HFF-Myc (cell line): ENCODE results near the gene C6orf89.
"Not testable (repeated sequence)": the region's sequence is repeated elsewhere in the genome, so short reads cannot be mapped to it uniquely, and the experiment has no call there.

Source experiments
- DNase-seq: peaks from one replicate; pipeline ENCODE4 v3.0.0-alpha.2; 2011; ENCODE audit warnings: low read depth; ENCODE audit errors: extremely low read depth
- H3K4me3 ChIP-seq: replicated peaks from 2 replicates; pipeline ENCODE4 v1.5.1; 2011; ENCODE audit warnings: low read depth, mild to moderate bottlenecking, control low read depth, low read length
- CTCF ChIP-seq: IDR thresholded peaks from 2 replicates; pipeline ENCODE4 v1.5.1; 2012; ENCODE audit warnings: mild to moderate bottlenecking, low read depth, low read length, control low read depth; ENCODE audit errors: missing control alignments

C6orf89 gene

DNA sequence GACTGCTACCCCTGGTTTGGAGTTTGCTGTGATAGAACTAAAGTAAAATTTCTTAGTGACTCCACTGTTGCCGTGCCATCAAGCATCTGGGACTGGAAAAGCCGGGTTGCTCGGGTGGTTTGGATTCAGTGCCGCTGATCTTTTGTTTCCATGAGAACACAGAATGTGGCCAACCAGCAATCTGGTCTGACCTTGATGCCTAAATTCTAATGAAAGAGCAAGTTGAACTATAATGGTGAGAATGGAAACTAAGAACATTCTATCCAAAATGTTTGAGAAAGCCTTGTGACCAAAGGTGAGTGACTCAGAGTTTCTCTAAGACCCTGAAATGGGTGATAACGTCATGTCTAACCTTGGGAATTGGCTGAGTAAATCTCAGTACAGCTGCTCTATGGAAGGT, 58.9 kb downstream of the C6orf89 start:
- DNase-seq: no peak
- no peak for TF ChIP-seq CTCF
- no peak overlapping the region for H3K4me3 ChIP-seq

DNA sequence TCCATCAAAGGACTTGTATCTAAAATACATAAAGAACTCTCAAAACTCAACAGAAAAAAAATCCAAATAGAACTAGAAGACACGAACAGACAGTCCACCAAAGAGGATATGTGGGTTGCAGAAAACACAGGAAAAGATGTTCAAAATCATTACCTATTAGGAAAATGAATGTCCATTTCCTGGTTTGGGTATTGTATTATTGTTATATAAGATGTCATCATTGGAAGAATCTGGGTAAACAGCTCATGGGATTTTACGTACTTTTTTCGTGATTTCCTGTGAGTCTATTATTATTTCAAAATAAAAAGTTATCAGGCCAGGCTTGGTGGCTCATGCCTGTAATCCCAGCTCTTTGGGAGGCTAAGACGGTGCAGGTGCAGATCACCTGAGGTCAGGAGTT, 59.5 kb downstream of the C6orf89 start:
- no peak for TF ChIP-seq CTCF
- DNase-seq: no peak
- H3K4me3 ChIP-seq: no peak overlapping the region

DNA sequence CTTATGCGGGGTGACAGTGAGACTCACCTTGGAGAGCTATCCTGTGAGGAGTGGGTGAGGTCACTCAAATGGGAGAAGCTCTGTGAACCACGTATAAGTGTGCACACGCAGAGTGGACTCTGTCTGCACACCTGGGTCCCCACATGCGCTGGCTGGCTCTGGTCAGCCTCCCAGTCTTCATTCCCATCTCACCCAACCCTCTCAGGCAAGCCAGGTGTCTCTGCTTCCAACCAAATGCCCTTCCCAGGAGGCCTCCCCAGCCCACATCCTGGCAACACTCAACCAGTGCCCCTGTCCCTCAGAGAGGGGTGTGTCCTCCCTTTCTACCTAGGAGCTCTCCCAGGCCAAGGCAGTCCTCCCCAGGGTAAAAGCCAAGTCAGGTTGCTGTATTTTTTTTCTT, 60.8 kb downstream of the C6orf89 start:
- DNase-seq: no peak
- no peak for TF ChIP-seq CTCF
- no peak overlapping the region for H3K4me3 ChIP-seq

- no peak for TF ChIP-seq CTCF
- no peak overlapping the region for H3K4me3 ChIP-seq
- no peak for DNase-seq
These were observed 62.0 kb downstream of the C6orf89 start for GRCh38 chr6:36947570-36948351.

- not testable (repeated sequence) for H3K4me3 ChIP-seq, DNase-seq
These were observed 63.3 kb downstream of the C6orf89 start for GRCh38 chr6:36949076-36949475.

- TF ChIP-seq CTCF: no peak
- DNase-seq: no peak
- H3K4me3 ChIP-seq: no peak overlapping the region
These were observed 63.9 kb downstream of the C6orf89 start for GRCh38 chr6:36949636-36950035.

DNA sequence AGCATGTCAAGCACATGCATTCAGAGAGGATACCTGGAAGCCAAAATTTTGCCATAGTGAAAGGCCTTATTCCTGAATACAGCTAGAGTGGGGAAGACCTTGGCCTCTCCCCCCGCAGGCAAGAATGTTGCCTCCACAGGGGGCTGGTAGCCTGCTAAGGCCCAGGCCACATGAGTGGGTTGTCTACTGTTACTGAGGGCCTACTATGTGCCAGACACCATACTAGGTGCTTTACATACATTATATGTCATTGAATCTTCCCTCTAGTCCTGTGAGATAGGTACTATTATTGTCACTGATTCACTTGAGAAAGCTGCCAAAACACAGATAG, 68.1 kb downstream of the C6orf89 start:
- TF ChIP-seq CTCF: no peak
- DNase-seq: no peak
- H3K4me3 ChIP-seq: no peak overlapping the region
